Activated CD8-positive, alpha-beta T cell treated with anti-CD3 and anti-CD28 coated beads, Interleukin-2, amount 10 ng/mL, durations not matched to agents 7 days and 5 days (primary cell): Measurements from ENCODE around the gene PIEZO1. TPM values are rescaled to one million over a fixed set of nuclear protein-coding genes. Genes with fewer than 3 reads are reported as not detected.

ENCODE experiments used
- ATAC-seq: fragments of 150-1000 bp; cut with Tn5 transposase; one replicate; pipeline ENCODE4 v1.10.0; 2021; ENCODE audit warnings: moderate library complexity
- CTCF ChIA-PET: fragments of 350-600 bp; sonication (Branson Sonifier 250); formaldehyde crosslinking; loops from one replicate; lab custom pipeline; 2021; ENCODE audit warnings: antibody characterized with exemption; lab: Charles Lee
- POLR2A ChIA-PET: fragments of 350-600 bp; sonication (Branson Sonifier 250); formaldehyde crosslinking; loops from one replicate; lab custom pipeline; 2021; ENCODE audit warnings: antibody characterized with exemption; lab: Charles Lee
- DNase-seq: peaks from one replicate; pipeline ENCODE4 v3.0.0-alpha.2; 2020
- H3K27ac Mint-ChIP-seq: one replicate; pipeline ENCODE4 v1.8.0; 2021; ENCODE audit warnings: mild to moderate bottlenecking, mixed read lengths
- H3K27me3 Mint-ChIP-seq: one replicate; pipeline ENCODE4 v1.8.0; 2021; ENCODE audit warnings: low read depth, mixed read lengths
- H3K36me3 Mint-ChIP-seq: one replicate; pipeline ENCODE4 v1.8.0; 2021; ENCODE audit warnings: low read depth, mixed read lengths
- H3K4me1 Mint-ChIP-seq: one replicate; pipeline ENCODE4 v1.8.0; 2021; ENCODE audit warnings: low read depth, mixed read lengths
- H3K4me3 Mint-ChIP-seq: one replicate; pipeline ENCODE4 v1.8.0; 2021; ENCODE audit warnings: mild to moderate bottlenecking, mixed read lengths
- H3K9me3 Mint-ChIP-seq: one replicate; pipeline ENCODE4 v1.8.0; 2022; ENCODE audit warnings: mixed read lengths; ENCODE audit not compliant: insufficient read depth
- total RNA-seq, 2 experiments: library from RNA; stranded (reverse); gene quantifications; one replicate each; pipeline ENCODE4 v1.2.3, GENCODE V29; 2021

The PIEZO1 gene
- total RNA-seq, 2 experiments from 2014 or later = 226 to 230 TPM

GRCh38 chr16:88733630-88734360, 51.2 kb downstream of the PIEZO1 start:
- DNase-seq = no peak
- ChIA-PET CTCF (interaction anchor here (1.9 kb wide), 1 partner anchor 10 kb away, joined by 7 read pairs; no protein-coding TSS in a partner anchor), POLR2A (no interaction called here)
- H3K9me3 Mint-ChIP-seq = no peaks in the 10 kb centered on the region
- ATAC-seq = no peak
- H3K4me1 Mint-ChIP-seq = peaks cover 6% of the 10 kb centered on the region
- H3K36me3 Mint-ChIP-seq = peaks cover 28% of the 10 kb centered on the region
- no peaks in the 10 kb centered on the region for H3K27me3 Mint-ChIP-seq
- no peak overlapping the region for H3K4me3 Mint-ChIP-seq
- no peak overlapping the region for H3K27ac Mint-ChIP-seq

- no peak overlapping the region for H3K27ac Mint-ChIP-seq
- DNase-seq = no peak
- H3K4me3 Mint-ChIP-seq = no peak overlapping the region
- H3K36me3 Mint-ChIP-seq = peaks cover 26% of the 10 kb centered on the region
- peaks cover 6% of the 10 kb centered on the region for H3K4me1 Mint-ChIP-seq
- no peak for ATAC-seq
- no peaks in the 10 kb centered on the region for H3K9me3 Mint-ChIP-seq
- ChIA-PET POLR2A (no interaction called here), CTCF (interaction anchor here (1.9 kb wide), 1 partner anchor 10 kb away, joined by 7 read pairs; no protein-coding TSS in a partner anchor)
- no peaks in the 10 kb centered on the region for H3K27me3 Mint-ChIP-seq
Observed at GRCh38 chr16:88732961-88733294, 52.1 kb downstream of the PIEZO1 start.

- Mint-ChIP-seq H3K4me3 (no peak overlapping the region), H3K36me3 (peaks cover 28% of the 10 kb centered on the region), H3K27ac (peak overlapping the region; percentile 61), H3K27me3 (no peaks in the 10 kb centered on the region), H3K9me3 (no peaks in the 10 kb centered on the region), H3K4me1 (peaks cover 6% of the 10 kb centered on the region)
- ChIA-PET POLR2A (no interaction called here), CTCF (no interaction called here)
- no peak for DNase-seq
- no peak for ATAC-seq
Observed at GRCh38 chr16:88732172-88732960, 52.7 kb downstream of the PIEZO1 start.

- Mint-ChIP-seq H3K36me3 (peaks cover 30% of the 10 kb centered on the region), H3K27me3 (no peaks in the 10 kb centered on the region), H3K27ac (no peak overlapping the region), H3K4me1 (peaks cover 6% of the 10 kb centered on the region), H3K4me3 (no peak overlapping the region), H3K9me3 (no peaks in the 10 kb centered on the region)
- ChIA-PET CTCF (no interaction called here), POLR2A (no interaction called here)
- ATAC-seq (no peak), DNase-seq (no peak)
Observed at GRCh38 chr16:88731699-88732098, 53.3 kb downstream of the PIEZO1 start.

GRCh38 chr16:88730632-88731607, 54.1 kb downstream of the PIEZO1 start:
- no peak for DNase-seq
- ChIA-PET CTCF (no interaction called here), POLR2A (no interaction called here)
- H3K9me3 Mint-ChIP-seq = no peaks in the 10 kb centered on the region
- no peak for ATAC-seq
- peak overlapping the region; percentile 9 for H3K27ac Mint-ChIP-seq
- H3K27me3 Mint-ChIP-seq = no peaks in the 10 kb centered on the region
- peaks cover 6% of the 10 kb centered on the region for H3K4me1 Mint-ChIP-seq
- H3K36me3 Mint-ChIP-seq = peaks cover 33% of the 10 kb centered on the region
- no peak overlapping the region for H3K4me3 Mint-ChIP-seq

- CTCF ChIA-PET = no interaction called here
Observed at GRCh38 chr16:88727871-88728270, 57.1 kb downstream of the PIEZO1 start.

GRCh38 chr16:88726981-88727380, 58.0 kb downstream of the PIEZO1 start:
- Mint-ChIP-seq H3K27ac (no peak overlapping the region), H3K36me3 (peaks cover 42% of the 10 kb centered on the region), H3K27me3 (no peaks in the 10 kb centered on the region), H3K4me3 (no peak overlapping the region), H3K9me3 (no peaks in the 10 kb centered on the region), H3K4me1 (peaks cover 6% of the 10 kb centered on the region)
- ATAC-seq (no peak), DNase-seq (no peak)
- ChIA-PET CTCF (no interaction called here), POLR2A (no interaction called here)

More at GRCh38 chr16:88727871-88728270, 57.1 kb downstream of the PIEZO1 start:
- POLR2A ChIA-PET = no interaction called here
- Mint-ChIP-seq H3K27ac (no peak overlapping the region), H3K36me3 (peaks cover 43% of the 10 kb centered on the region), H3K4me3 (no peak overlapping the region), H3K4me1 (peaks cover 6% of the 10 kb centered on the region), H3K9me3 (no peaks in the 10 kb centered on the region), H3K27me3 (no peaks in the 10 kb centered on the region)
- DNase-seq = no peak
- no peak for ATAC-seq

GRCh38 chr16:88726408-88726749, 58.6 kb downstream of the PIEZO1 start:
- DNase-seq (no peak), ATAC-seq (no peak)
- Mint-ChIP-seq H3K4me3 (no peak overlapping the region), H3K27me3 (no peaks in the 10 kb centered on the region), H3K9me3 (no peaks in the 10 kb centered on the region), H3K4me1 (peaks cover 5% of the 10 kb centered on the region), H3K36me3 (peaks cover 41% of the 10 kb centered on the region), H3K27ac (no peak overlapping the region)
- ChIA-PET CTCF (no interaction called here), POLR2A (no interaction called here)

- Mint-ChIP-seq H3K9me3 (no peaks in the 10 kb centered on the region), H3K36me3 (peaks cover 36% of the 10 kb centered on the region), H3K27ac (peak overlapping the region; percentile 30)
Observed at GRCh38 chr16:88725609-88726407, 59.2 kb downstream of the PIEZO1 start.

GRCh38 chr16:88724855-88725555, 60.0 kb downstream of the PIEZO1 start:
- no peak for DNase-seq
- Mint-ChIP-seq H3K9me3 (no peaks in the 10 kb centered on the region), H3K4me3 (no peak overlapping the region), H3K27ac (no peak overlapping the region), H3K4me1 (no peaks in the 10 kb centered on the region), H3K27me3 (no peaks in the 10 kb centered on the region), H3K36me3 (peaks cover 40% of the 10 kb centered on the region)
- ATAC-seq = no peak
- CTCF ChIA-PET = no interaction called here
- POLR2A ChIA-PET = no interaction called here

More at GRCh38 chr16:88725609-88726407, 59.2 kb downstream of the PIEZO1 start:
- no peak for ATAC-seq
- Mint-ChIP-seq H3K27me3 (no peaks in the 10 kb centered on the region), H3K4me1 (peaks cover 2% of the 10 kb centered on the region), H3K4me3 (no peak overlapping the region)
- DNase-seq = no peak
- POLR2A ChIA-PET = no interaction called here
- CTCF ChIA-PET = no interaction called here

- ATAC-seq (no peak), DNase-seq (no peak)
- H3K9me3 Mint-ChIP-seq = no peaks in the 10 kb centered on the region
- no peak overlapping the region for H3K27ac Mint-ChIP-seq
- H3K36me3 Mint-ChIP-seq = peaks cover 46% of the 10 kb centered on the region
- H3K27me3 Mint-ChIP-seq = no peaks in the 10 kb centered on the region
- no peaks in the 10 kb centered on the region for H3K4me1 Mint-ChIP-seq
- ChIA-PET CTCF (no interaction called here), POLR2A (no interaction called here)
- no peak overlapping the region for H3K4me3 Mint-ChIP-seq
Observed at GRCh38 chr16:88723911-88724310, 61.1 kb downstream of the PIEZO1 start.
